Measurements from ENCODE around the gene ZRANB2.

ZRANB2 gene

DNA sequence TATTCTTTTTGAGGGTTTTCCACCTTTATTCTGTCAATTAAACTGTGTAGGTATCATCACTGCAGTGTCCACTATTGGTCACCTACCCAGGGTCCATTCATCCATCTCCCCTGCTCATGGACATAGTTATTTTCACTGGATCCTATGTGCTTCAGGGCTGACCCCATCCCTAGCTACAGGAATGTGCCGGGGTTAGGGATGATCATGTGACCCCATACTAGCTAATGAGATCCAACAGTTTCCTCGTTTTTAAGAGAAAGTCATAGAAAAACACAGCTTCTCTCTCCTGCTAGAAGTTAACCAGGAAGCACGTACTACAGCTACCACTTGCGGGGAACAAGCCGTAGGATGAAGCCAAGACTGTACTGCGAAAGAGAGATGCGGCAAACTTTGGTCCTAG lies 52.8 kb downstream of the ZRANB2 start:
- no peak for DNase-seq

DNA sequence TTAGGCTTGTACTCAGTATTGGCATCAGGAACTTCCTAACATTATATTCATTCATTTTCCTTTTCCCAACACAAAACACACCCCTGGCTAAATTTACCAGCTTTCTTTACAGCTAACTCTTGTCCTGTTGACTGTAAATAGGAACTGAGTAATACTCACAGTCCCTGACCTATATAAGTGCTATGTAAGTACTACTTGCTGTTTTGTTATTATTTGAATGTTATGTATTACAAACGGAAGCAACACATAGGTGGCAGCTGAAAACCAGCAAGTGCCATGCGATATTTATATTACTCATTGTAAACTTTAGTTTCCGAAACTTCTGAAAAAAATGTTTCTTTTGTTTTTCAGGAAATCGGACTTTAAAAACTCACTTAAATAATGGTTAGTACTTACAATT lies 54.7 kb downstream of the ZRANB2 start:
- DNase-seq = no peak

- DNase-seq = no peak
These were observed 57.3 kb downstream of the ZRANB2 start for GRCh38 chr1:71023515-71023914.

DNA sequence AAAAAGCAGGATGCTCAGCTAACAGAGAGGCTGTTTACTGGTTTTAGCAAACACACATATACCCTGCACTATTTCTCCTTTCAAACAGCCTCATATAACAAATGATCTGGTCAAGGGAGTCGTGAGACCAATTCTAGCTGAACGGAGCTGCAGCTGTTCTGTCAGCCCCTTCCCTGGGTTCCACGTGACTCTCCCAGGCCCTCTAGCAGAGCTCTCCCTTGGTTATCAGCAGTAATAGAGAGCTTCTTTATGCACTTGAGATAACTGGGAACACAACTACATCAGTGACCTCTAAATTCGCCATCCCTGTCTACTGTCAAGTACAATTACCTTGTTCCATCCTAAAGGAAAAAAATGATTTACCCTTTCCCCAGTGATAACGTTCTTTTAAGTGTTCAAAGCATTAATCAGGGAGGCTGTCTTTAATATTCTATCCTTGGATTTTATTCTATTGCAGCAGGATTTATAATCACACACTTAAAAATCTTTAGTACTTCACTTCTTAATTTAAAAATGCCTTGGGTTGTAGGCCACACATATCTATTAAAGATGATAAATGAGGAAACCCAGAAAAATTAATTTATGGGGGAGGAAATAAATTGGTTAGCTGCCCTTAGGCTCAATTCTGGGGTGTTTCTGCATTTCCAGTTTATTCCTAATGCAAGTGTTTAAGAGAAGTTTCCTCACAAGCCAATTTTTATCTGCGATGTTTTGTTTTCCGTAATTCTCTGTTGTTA lies 61.4 kb downstream of the ZRANB2 start:
- no peak for DNase-seq

- no peak for DNase-seq
These were observed 62.0 kb downstream of the ZRANB2 start for GRCh38 chr1:71018791-71019190.

DNA sequence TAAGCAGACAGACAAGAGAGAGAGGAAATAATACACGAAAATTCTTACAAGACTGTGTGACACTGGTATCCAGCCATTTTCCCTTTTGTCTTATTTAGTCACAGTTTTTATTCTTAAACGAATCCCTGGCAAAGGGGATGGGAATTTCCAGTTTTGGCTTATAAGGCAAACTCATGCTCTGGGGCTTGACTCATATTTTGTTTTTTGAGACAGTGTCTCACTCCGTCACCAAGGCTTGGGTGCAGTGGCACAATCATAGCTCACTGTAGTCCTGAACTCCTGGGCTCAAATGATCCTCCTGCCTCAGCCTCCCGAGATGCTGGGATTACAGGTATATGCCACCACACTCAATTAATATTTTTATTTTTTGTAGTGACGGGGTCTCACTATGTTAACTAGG lies 65.1 kb downstream of the ZRANB2 start:
- no peak for DNase-seq

DNA sequence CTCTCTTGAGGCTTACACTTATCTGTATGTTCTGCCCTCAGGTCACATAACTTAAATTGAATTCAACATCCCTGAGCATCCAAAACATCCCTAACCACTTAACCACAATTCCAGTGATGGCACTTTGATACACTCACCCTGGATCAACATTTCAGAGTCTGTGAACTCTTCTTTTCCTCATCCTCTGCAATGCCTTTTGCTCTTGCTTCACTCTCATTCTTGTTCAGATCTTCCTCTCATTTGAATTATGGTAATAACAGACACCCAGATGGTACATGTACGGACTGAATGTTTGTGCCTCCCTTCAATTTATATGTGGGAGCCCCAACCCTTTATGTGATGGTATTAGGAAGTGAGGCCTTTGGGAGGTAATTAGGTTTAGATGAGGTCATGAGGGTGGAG lies 66.7 kb downstream of the ZRANB2 start:
- no peak for DNase-seq

Measured in amniotic stem cell (primary cell).